H9 (cell line): ENCODE measurements around the gene KCNH2. TPM values are rescaled to one million over a fixed set of nuclear protein-coding genes. Genes with fewer than 3 reads are reported as not detected.

Experiments used
- DNase-seq: peaks from one replicate; pipeline ENCODE4 v3.0.0-alpha.2; 2017
- H2AFZ ChIP-seq: one replicate; pipeline ENCODE4 v1.6.1; 2013; ENCODE audit warnings: mild to moderate bottlenecking, low read length, control low read depth, moderate library complexity
- H2AK5ac ChIP-seq: 2 replicates; pipeline ENCODE4 v1.6.1; 2013; ENCODE audit warnings: low read length, control low read depth, mixed read lengths; ENCODE audit not compliant: insufficient read length
- H2BK120ac ChIP-seq: one replicate; pipeline ENCODE4 v1.6.1; 2013; ENCODE audit warnings: low read depth, mild to moderate bottlenecking, low read length, control low read depth, inconsistent platforms; ENCODE audit not compliant: poor library complexity, severe bottlenecking
- H2BK12ac ChIP-seq: 2 replicates; pipeline ENCODE4 v1.6.1; 2013; ENCODE audit warnings: low read length, control low read depth, mixed read lengths, low read depth; ENCODE audit not compliant: insufficient read length
- H2BK15ac ChIP-seq: 2 replicates; pipeline ENCODE4 v1.6.1; 2013; ENCODE audit warnings: low read depth, low read length, control low read depth
- H2BK20ac ChIP-seq: one replicate; pipeline ENCODE4 v1.6.1; 2013; ENCODE audit warnings: low read depth, mild to moderate bottlenecking, low read length, control low read depth, inconsistent platforms; ENCODE audit not compliant: poor library complexity, severe bottlenecking
- H2BK5ac ChIP-seq: 2 replicates; pipeline ENCODE4 v1.6.1; 2013; ENCODE audit warnings: low read length, control low read depth, mixed read lengths; ENCODE audit not compliant: insufficient read length
- H3K14ac ChIP-seq: 2 replicates; pipeline ENCODE4 v1.6.1; 2013; ENCODE audit warnings: low read length, control low read depth; ENCODE audit not compliant: insufficient read depth
- H3K18ac ChIP-seq: 2 replicates; pipeline ENCODE4 v1.6.1; 2013; ENCODE audit warnings: low read depth, mild to moderate bottlenecking, mixed read lengths, low read length, control low read depth; ENCODE audit not compliant: insufficient read length
- H3K23ac ChIP-seq: 2 replicates; pipeline ENCODE4 v1.6.1; 2013; ENCODE audit warnings: low read length, control low read depth, mixed read lengths, low read depth; ENCODE audit not compliant: insufficient read length
- H3K23me2 ChIP-seq: 2 replicates; pipeline ENCODE4 v1.6.1; 2013; ENCODE audit warnings: low read depth, mild to moderate bottlenecking, mixed read lengths, low read length, control low read depth; ENCODE audit not compliant: insufficient read length, poor library complexity, severe bottlenecking
- H3K27ac ChIP-seq: 2 replicates; pipeline ENCODE4 v1.5.1; 2013; ENCODE audit warnings: low read length, control low read depth, mixed read lengths, low read depth; ENCODE audit not compliant: insufficient read length
- H3K27me3 ChIP-seq: 2 replicates; pipeline ENCODE4 v1.6.1; 2013; ENCODE audit warnings: low read length, control low read depth, inconsistent platforms; ENCODE audit not compliant: insufficient read depth
- H3K4ac ChIP-seq: 2 replicates; pipeline ENCODE4 v1.6.1; 2013; ENCODE audit warnings: low read depth, mild to moderate bottlenecking, control low read depth, inconsistent platforms, low read length, moderate library complexity
- H3K4me1 ChIP-seq: 2 replicates; pipeline ENCODE4 v1.6.1; 2013; ENCODE audit warnings: low read length, control low read depth, inconsistent platforms; ENCODE audit not compliant: insufficient read depth
- H3K4me2 ChIP-seq: 2 replicates; pipeline ENCODE4 v1.6.1; 2013; ENCODE audit warnings: low read length, control low read depth, mixed read lengths; ENCODE audit not compliant: insufficient read length, insufficient read depth
- H3K56ac ChIP-seq: 2 replicates; pipeline ENCODE4 v1.6.1; 2013; ENCODE audit warnings: low read depth, mild to moderate bottlenecking, mixed read lengths, low read length, control low read depth; ENCODE audit not compliant: insufficient read length
- H3K79me1 ChIP-seq: 2 replicates; pipeline ENCODE4 v1.6.1; 2013; ENCODE audit warnings: low read depth, mild to moderate bottlenecking, moderate library complexity, low read length, control low read depth, inconsistent platforms; ENCODE audit not compliant: insufficient read depth, poor library complexity, severe bottlenecking
- H3K79me2 ChIP-seq: 2 replicates; pipeline ENCODE4 v1.6.1; 2013; ENCODE audit warnings: low read length, control low read depth, inconsistent platforms; ENCODE audit not compliant: insufficient read depth
- H3K9ac ChIP-seq: 2 replicates; pipeline ENCODE4 v1.6.1; 2013; ENCODE audit warnings: low read length, control low read depth, mixed read lengths; ENCODE audit not compliant: insufficient read length; ENCODE audit errors: extremely low read depth
- H3K9me3 ChIP-seq: one replicate; pipeline ENCODE4 v1.6.1; 2013; ENCODE audit warnings: low read depth, low read length, inconsistent platforms; ENCODE audit not compliant: control insufficient read depth
- H3T11ph ChIP-seq: one replicate; pipeline ENCODE4 v1.6.1; 2013; ENCODE audit warnings: mild to moderate bottlenecking, low read length, control low read depth, inconsistent platforms
- H4K20me1 ChIP-seq: one replicate; pipeline ENCODE4 v1.6.1; 2013; ENCODE audit not compliant: control insufficient read depth, insufficient read length, insufficient read depth
- H4K5ac ChIP-seq: 2 replicates; pipeline ENCODE4 v1.6.1; 2013; ENCODE audit warnings: low read depth, mild to moderate bottlenecking, mixed read lengths, low read length, control low read depth; ENCODE audit not compliant: insufficient read length
- H4K8ac ChIP-seq: replicated peaks from 2 replicates; pipeline ENCODE4 v1.6.1; 2013; ENCODE audit warnings: low read length, control low read depth, mixed read lengths, low read depth; ENCODE audit not compliant: insufficient read length
- H4K91ac ChIP-seq: 2 replicates; pipeline ENCODE4 v1.6.1; 2013; ENCODE audit warnings: low read depth, mild to moderate bottlenecking, moderate library complexity, mixed read lengths, low read length, control low read depth; ENCODE audit not compliant: insufficient read length
- H3K27ac Mint-ChIP-seq, 3 experiments: 2 replicates in 2 of 3; 3 replicates in 1 of 3; pipeline ENCODE4 v1.8.0; 2020 to 2021; ENCODE audit warnings: mixed read lengths in 3 of 3, mild to moderate bottlenecking in 1 of 3, moderate library complexity in 1 of 3
- H3K27me3 Mint-ChIP-seq: 2 replicates; pipeline ENCODE4 v1.8.0; 2021; ENCODE audit warnings: low read depth, mild to moderate bottlenecking, moderate library complexity, mixed read lengths
- H3K36me3 Mint-ChIP-seq, 3 experiments: 2 replicates in 2 of 3; 3 replicates in 1 of 3; pipeline ENCODE4 v1.8.0; 2020 to 2021; ENCODE audit warnings: low read depth in 3 of 3, mixed read lengths in 3 of 3; ENCODE audit not compliant: insufficient read depth in 1 of 3
- H3K4me1 Mint-ChIP-seq, 2 experiments: 2 replicates each; pipeline ENCODE4 v1.8.0; 2020; ENCODE audit warnings: mixed read lengths in 2 of 2
- H3K4me3 Mint-ChIP-seq, 2 experiments: 2 replicates in 1 of 2; 3 replicates in 1 of 2; pipeline ENCODE4 v1.8.0; 2020 to 2021; ENCODE audit warnings: mild to moderate bottlenecking in 2 of 2, mixed read lengths in 2 of 2, moderate library complexity in 1 of 2
- H3K9me3 Mint-ChIP-seq, 2 experiments: 2 replicates in 1 of 2; 3 replicates in 1 of 2; pipeline ENCODE4 v1.8.0; 2020; ENCODE audit warnings: mild to moderate bottlenecking in 2 of 2, mixed read lengths in 2 of 2, moderate library complexity in 1 of 2
- WGBS: extraction: QIAGEN DNeasy Blood & Tissue Kit; methylation state at CpG from one replicate; pipeline ENCODE4 v1.1.7; 2013; ENCODE audit warnings: missing lambda C conversion rate, low lambda C conversion rate, mixed read lengths; ENCODE audit not compliant: insufficient read length; ENCODE audit errors: extremely low coverage; 5-methylcytosine and 5-hydroxymethylcytosine counted together
- total RNA-seq: library from RNA; stranded (reverse); gene quantifications from 2 replicates; pipeline ENCODE4 v1.2.1, GENCODE V29; 2021
- TF ChIP-seq, protein P1 (sequence below): fragments of 200-600 bp; sonication (generic); conservative IDR thresholded peaks from 3 replicates; pipeline ENCODE4 v1.8.0; 2021; ENCODE audit warnings: antibody characterized with exemption, mild to moderate bottlenecking

KCNH2 gene
- total RNA-seq, 1 experiment from 2014 or later, result 4.5 TPM

DNA sequence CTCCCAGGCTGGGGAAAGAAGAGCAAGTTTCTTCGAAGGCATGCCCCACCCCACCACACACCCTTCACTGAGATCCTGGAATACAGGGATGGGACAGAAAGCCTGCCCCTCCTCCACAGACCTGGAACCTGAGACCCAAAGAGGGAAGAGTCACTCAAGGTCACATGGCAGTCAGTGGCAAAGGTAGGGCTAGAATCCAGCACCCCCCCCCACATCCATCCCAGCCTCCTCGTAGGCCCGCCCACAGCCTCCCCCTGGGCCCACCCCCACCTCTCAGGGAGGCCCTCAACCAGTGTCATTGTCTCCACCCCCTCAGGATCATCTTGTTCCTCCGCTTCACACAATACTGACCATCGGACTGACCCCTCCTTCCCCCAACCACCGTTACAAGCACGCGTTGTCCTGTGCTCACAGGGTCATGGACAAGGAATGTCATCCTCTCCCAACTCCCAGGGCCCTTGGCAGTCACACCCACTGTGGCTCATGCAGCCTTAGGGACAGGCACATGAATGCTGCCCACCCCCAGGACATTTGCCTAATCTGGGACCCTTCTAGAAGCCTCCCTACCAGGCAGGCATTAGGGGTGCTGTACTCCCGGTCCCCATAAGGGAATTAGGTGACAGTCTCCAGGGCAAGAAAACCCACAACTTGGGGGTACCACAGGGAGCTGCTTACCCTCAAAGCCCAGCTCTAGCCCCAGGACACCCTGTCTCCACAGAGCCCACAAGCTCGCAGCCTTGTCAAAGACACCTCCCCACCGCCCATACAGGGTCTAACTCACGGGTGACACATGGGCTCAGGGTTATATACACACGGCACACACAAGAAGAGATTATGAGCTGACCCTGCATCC is 1.4 kb downstream of the KCNH2 start:
- Histone ChIP-seq H3K27me3 (peaks cover 7% of the 10 kb centered on the region; the same call in 1 of the 2 replicates), H3K27ac (no peak overlapping the region), H3K9ac (no peak overlapping the region), H3K23ac (no peak overlapping the region), H2BK5ac (no peak overlapping the region), H3K4me1 (peaks cover 5% of the 10 kb centered on the region; the same call in 1 of the 2 replicates), H3T11ph (no peak overlapping the region), H3K14ac (no peak overlapping the region), H3K79me2 (no peaks in the 10 kb centered on the region), H2AK5ac (no peak overlapping the region), H4K20me1 (no peaks in the 10 kb centered on the region), H3K9me3 (no peaks in the 10 kb centered on the region), H2BK15ac (no peak overlapping the region), H4K5ac (no peak overlapping the region), H4K8ac (no peak overlapping the region), H3K4ac (no peak overlapping the region), H2AFZ (no peak overlapping the region), H3K79me1 (no peaks in the 10 kb centered on the region), H2BK120ac (no peak overlapping the region), H3K23me2 (peaks cover 19% of the 10 kb centered on the region), H2BK20ac (no peak overlapping the region), H4K91ac (no peak overlapping the region), H2BK12ac (no peak overlapping the region), H3K4me2 (peak overlapping the region; percentile 32), H3K56ac (no peak overlapping the region), H3K18ac (no peak overlapping the region)
- H3K4me1 Mint-ChIP-seq, result peaks cover 45 to 63% of the 10 kb centered on the region in 2 experiments
- peak; percentile 87 for DNase-seq
- TF ChIP-seq, protein P1, sequence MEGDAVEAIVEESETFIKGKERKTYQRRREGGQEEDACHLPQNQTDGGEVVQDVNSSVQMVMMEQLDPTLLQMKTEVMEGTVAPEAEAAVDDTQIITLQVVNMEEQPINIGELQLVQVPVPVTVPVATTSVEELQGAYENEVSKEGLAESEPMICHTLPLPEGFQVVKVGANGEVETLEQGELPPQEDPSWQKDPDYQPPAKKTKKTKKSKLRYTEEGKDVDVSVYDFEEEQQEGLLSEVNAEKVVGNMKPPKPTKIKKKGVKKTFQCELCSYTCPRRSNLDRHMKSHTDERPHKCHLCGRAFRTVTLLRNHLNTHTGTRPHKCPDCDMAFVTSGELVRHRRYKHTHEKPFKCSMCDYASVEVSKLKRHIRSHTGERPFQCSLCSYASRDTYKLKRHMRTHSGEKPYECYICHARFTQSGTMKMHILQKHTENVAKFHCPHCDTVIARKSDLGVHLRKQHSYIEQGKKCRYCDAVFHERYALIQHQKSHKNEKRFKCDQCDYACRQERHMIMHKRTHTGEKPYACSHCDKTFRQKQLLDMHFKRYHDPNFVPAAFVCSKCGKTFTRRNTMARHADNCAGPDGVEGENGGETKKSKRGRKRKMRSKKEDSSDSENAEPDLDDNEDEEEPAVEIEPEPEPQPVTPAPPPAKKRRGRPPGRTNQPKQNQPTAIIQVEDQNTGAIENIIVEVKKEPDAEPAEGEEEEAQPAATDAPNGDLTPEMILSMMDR, result no peak
- no peak overlapping the region; a peak in 1 of 7 replicates for H3K27ac Mint-ChIP-seq
- peaks cover 0 to 3% (median 0%) of the 10 kb centered on the region in 3 experiments; a peak in 1 of 7 replicates for H3K36me3 Mint-ChIP-seq
- no peaks in the 10 kb centered on the region; a peak in 2 of 5 replicates for H3K9me3 Mint-ChIP-seq
- H3K27me3 Mint-ChIP-seq, result peaks cover 74% of the 10 kb centered on the region
- peak overlapping the region; percentile 66 to 90 for H3K4me3 Mint-ChIP-seq
- WGBS, result no CpG with 5 or more reads among the region's 13 CpGs
